Measurements from ENCODE around the gene PLA2G15.

Gene PLA2G15

GRCh38 chr16:68232335-68232734 lies 12.8 kb upstream of the PLA2G15 start:
- no peak for DNase-seq (ENCODE audit: low spot score)

DNA sequence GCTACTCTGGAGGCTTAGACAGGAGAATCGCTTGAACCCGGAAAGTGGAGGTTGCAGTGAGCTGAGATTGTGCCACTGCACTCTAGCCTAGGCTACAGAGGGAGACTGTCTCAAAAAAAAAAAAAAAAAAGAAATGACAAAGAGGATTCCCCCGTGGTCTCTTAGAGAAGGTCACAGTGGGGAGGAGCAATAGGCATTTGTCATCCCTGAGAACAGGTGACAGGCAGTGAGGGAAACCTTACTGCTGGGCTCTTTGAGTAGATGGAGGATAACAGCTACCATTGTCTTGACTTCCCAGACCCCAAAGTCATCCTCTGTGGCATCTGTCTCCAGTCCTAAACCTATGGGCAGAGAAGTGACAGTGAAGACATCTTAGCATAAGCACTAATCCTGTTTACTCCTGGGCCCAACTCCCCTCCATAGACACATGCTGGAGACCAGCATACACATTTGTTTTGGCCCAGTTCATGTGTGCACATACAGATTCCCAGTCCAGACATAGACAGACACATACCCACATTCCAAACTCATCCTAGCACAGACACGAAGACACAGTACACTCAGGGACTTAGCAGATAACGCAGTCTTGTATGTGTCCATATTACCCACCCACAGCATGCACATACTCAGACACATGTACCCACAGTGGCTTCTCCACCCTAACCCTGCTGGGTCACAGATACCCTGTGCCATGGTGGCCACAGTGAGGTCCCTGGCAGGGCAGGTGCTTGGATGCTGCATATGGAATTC lies 11.9 kb upstream of the PLA2G15 start:
- no peak for DNase-seq (ENCODE audit: low spot score)

- no peak for DNase-seq (ENCODE audit: low spot score)
Measured at GRCh38 chr16:68233835-68234187, 11.4 kb upstream of the PLA2G15 start.

- no peak for DNase-seq (ENCODE audit: low spot score)
Measured at GRCh38 chr16:68234188-68235107, 10.7 kb upstream of the PLA2G15 start.

DNA sequence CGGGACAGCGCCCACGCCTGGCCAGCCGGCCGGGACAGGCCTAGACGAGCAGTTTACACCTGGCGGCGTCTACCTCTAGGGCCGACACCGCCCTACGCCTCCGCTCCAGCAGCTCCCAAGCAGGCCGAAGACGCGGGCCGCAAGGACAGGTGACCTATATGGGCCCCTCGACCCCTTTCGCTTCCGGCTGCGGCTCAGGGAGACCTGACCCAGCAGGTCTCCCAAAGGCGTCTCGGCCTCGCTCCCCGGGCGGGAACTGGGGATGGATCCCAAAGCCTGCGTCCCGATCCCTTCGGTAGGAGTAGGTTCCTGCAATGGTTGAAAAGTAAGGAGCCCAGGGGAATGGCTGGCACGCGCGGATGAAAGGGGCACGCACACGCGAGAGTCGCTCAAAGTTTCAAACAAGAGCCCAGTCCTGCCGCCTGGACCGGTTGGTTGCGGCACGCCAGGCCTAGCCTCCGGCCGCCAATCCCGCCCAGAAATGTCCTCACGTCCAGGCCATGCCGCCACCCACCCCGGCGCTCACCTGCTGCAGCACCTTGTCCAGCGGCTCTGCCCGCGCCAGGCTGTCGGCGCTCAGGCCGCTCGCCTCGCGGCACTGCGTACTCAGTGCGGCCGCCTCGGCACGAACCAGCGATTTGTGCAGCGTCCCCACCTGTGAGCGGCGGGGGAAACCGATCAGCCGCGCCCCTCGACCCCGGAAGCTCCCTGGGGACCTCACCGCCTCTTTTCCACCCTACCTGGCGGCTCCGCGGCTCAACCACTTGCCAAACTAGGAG lies 9.9 kb upstream of the PLA2G15 start:
- peak; percentile 70 for DNase-seq (ENCODE audit: low spot score)

DNA sequence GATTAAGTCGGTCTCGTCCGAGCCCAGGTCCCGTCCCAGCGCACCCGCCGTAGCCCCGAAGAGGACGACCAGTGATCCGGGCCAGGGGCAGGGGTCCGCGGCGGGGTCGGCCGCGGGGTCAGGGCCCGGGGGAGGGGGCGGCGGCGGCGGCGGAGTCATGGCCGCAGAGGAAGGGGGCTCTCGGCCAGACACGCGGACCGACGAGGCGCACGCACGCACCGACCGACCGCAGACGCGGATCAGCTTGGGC lies 9.4 kb upstream of the PLA2G15 start, which contains the start of gene ESRP2:
Gene ESRP2 (minus strand): TSS at position 241 of the 250 bp plus-strand sequence. CDS start 82 bp downstream, at position 159.
- peak; percentile 71 for DNase-seq (ENCODE audit: low spot score)

DNA sequence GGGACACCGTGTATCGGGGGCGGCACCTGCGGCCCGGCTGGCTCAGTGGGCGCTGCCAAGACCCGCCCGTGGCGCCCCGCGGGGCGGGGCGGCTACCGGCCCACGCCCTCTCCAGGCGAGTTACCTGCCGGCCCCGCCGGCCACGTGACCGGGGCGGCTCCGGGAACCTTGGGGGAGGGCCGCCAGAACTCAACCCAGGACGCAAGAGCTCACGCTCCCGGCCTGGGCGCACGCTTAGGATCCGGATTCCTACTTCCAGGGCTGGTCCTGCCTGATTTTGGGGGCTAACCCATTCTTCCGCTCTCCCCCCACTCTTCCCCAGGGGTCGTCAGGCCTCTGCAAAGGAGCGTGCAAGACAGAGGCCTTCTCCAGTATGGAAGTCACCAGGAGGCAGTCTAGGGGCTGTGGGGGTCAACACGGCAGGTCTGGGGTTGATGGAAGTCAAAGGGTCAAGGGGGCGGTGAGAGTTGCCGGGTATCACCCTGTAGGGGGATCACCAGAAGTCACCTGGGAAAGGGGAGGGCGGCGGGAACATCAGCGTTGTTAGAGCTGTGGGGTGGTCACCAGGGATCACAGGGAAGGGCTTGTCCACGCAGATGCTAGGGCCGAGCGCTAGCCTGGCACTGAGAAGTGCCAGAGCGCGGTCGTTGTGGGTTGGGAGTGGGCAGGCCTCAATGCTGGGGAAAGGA lies 8.9 kb upstream of the PLA2G15 start:
- no peak for DNase-seq (ENCODE audit: low spot score)

DNA sequence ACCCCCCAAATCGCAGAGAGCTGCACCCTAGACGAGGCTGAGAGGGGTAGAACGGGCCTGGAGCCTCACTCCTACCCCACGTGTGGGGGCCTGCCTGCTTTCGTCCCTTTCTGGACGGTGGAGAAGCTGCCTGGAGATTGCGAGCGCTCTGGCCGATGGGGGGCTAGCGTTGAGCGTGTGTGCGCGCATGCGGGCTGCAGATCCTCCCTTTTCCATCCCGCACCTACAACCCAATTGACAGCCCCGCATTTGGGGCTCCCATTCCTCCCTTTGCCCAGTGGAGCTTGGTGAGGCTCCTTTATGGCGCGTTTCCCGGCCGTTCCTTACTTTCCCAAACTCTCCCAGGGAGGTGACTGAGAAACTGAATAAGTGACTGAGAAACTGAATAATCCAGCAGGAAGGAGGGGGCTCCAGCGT lies 8.3 kb upstream of the PLA2G15 start:
- DNase-seq (ENCODE audit: low spot score) = no peak

DNA sequence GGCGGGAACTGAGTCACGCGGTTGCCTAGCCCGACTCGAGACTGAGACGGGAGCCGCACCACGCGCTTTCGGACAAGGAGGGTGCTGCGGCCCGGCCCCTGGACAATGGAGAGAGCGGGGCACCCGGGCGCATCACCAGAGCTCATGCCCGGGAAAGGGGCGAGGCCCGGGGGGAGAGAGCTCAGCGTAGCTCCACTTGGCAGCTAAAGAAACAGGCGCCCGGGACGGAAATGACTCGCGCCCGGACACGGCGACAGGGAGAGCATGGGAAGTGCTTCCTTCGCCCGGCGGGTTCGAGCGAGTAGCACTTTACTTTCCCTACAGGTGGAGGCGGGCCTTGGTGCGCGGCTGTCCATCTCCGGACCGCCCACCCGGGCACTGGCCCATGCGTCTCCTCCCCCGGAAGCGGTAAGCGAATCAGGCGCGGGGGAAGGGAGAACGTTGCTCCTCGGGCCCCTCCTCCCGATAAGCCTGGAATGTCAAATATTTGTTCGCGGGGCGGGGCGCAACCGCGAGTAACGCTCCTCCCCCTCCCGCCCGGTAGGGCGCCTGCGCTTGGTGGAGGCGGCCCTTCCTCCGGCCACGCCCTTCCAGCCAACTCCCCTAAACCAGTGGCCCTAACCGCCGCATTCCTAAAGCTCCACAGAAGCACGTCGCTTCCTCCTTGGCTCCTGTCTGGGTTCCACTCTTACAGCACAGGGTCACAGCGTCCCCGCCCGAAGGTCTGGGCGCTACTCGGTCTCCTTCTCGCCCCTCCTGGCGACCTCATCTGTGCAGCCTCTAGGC lies 7.7 kb upstream of the PLA2G15 start:
- peak; percentile 98 for DNase-seq (ENCODE audit: low spot score)

- no peak for DNase-seq (ENCODE audit: low spot score)
Measured at GRCh38 chr16:68238029-68238345, 7.2 kb upstream of the PLA2G15 start.

DNA sequence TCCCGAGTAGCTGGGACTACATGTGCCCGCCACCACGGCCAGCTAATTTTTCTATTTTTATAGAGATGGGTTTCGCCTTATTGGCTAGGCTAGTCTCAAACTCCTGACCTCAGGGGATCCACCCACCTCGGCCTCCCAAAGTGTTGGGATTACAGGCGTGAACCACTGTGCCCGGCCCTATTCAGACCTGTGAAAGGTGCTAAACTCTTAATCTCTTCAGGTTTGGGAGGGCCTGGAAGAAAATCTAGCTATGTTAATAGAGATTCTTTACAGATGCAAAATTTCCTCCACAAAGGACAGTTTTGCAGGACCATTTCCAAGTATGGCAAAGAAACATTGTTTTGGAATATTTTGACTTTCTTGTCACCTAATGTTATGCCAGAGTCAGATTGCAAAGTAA lies 3.1 kb upstream of the PLA2G15 start:
- DNase-seq (ENCODE audit: low spot score) = no peak

DNA sequence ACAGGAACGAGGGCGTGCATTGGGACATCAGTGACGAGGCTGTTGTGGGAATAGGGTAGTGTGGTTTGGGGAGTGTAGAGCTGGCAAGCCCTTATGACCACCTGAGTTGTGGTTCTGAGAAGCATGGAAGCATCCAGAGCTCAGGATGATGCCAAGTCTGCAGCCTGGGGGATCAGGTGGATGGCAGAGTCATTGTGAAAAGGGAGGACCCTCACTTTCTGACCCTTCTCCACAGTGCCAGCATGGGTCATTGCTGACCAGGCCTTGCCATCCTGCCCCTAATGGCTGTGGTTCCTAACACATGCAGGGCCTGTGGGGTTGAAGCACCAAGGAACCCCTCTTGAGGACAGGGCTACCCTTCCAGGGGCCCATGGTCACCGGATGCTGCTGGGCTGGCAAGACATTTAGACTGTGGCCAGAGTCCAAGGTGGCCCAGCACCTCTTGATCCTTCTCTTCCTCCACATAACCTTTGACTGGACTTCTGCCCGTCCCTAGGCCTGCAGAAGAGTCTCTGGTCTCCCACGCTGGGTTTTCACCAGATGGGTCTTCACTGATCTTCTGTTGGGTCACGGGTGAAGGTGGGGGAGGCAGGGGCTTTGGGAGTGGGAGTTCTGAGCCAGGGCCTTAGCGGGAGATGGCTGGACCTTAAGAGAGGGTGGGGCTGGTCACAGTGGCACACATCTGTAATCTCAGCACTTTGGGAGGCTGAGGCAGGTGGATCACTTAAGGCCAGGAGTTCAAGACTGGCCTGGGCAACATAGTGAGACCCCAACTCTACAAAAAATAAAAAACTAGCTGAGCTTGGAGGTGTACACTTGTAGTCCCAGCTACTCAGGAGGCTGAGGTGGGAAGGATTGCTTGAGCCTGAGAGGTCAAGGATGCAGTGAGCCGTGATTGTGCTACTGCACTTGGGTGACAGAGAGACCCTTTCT lies 2.0 kb upstream of the PLA2G15 start:
- DNase-seq (ENCODE audit: low spot score) = no peak

- no peak for DNase-seq (ENCODE audit: low spot score)
Measured at GRCh38 chr16:68244481-68244902, 681 bp upstream of the PLA2G15 start.

- no peak for DNase-seq (ENCODE audit: low spot score)
Measured at GRCh38 chr16:68246121-68246520, 948 bp downstream of the PLA2G15 start.

DNA sequence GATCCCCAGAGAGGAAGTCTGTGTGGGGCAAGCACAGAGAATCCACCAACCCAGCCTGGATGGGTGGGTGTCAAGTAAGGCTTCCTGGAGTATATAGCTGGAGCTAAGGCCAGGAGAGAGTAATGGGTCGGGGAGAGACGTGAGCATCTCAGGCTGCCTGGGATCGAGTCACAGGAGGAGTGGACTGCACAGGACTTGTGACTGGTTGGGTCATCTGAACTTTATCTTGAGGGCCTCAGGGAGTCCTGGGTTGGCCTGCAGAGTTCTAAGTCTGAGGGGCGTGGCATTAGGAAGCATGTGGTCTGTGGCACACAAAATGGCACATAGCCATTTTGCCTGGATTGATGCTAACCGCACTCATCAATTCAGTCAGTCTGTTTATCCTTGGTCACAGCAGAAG lies 1.5 kb downstream of the PLA2G15 start:
- DNase-seq (ENCODE audit: low spot score) = no peak

DNA sequence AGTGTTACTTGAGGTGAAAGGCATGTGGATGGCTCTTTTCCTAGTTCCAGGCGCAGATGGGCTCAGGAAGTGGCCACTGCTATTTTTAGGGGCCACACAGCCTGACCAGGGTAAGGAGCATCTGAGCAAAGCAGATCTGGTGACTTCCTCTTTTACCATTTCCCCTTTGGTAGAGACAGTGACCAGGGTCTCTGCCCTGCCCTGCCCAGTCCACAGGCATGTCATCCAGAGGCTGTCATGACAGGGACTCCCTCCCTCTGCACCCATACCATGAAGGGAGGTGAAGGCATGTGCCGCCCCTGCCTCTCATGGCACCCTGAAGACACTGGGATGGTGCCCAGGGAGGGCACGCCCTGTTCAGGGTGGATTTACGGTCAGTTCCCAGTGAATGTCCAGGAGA lies 2.2 kb downstream of the PLA2G15 start:
- no peak for DNase-seq (ENCODE audit: low spot score)

GRCh38 chr16:68247932-68248331 lies 2.8 kb downstream of the PLA2G15 start:
- DNase-seq (ENCODE audit: low spot score) = no peak

- no peak for DNase-seq (ENCODE audit: low spot score)
Measured at GRCh38 chr16:68249371-68249770, 4.2 kb downstream of the PLA2G15 start.

GRCh38 chr16:68250951-68251350 lies 5.8 kb downstream of the PLA2G15 start:
- DNase-seq (ENCODE audit: low spot score) = no peak

- DNase-seq (ENCODE audit: low spot score) = no peak
Measured at GRCh38 chr16:68251832-68252231, 6.7 kb downstream of the PLA2G15 start.

Data from ecto neural progenitor cell (in vitro differentiated cells).